WTC11 (cell line): Measurements from ENCODE around the gene MUC6. TPM values are rescaled to one million over a fixed set of nuclear protein-coding genes. Genes with fewer than 3 reads are reported as not detected.

Source experiments
- ATAC-seq: fragments of 200-7000 bp; cut with Tn5 transposase; 2 replicates; pipeline ENCODE4 v1.10.0; 2021; ENCODE audit warnings: mild to moderate bottlenecking, moderate library complexity
- Bru-seq: library from RNA; stranded (reverse); fragments of 400-500 nt; gene quantifications from one replicate; lab custom pipeline; 2021; lab: Mats Ljungman, UMichigan
- CTCF ChIA-PET: fragments of 300-600 bp; sonication (Branson Sonifier 250); formaldehyde crosslinking; loops from one replicate; lab custom pipeline; 2021; ENCODE audit warnings: antibody characterized with exemption; lab: Charles Lee
- POLR2A ChIA-PET: fragments of 350-600 bp; sonication (Branson Sonifier 250); formaldehyde crosslinking; loops from one replicate; lab custom pipeline; 2021; ENCODE audit warnings: antibody characterized with exemption; lab: Charles Lee
- DNase-seq: peaks from one replicate; pipeline ENCODE4 v3.0.0; 2021; ENCODE audit warnings: low spot score
- H3K27ac Mint-ChIP-seq: 2 replicates; pipeline ENCODE4 v1.8.0; 2021; ENCODE audit warnings: mixed read lengths
- H3K27me3 Mint-ChIP-seq: 2 replicates; pipeline ENCODE4 v1.8.0; 2021; ENCODE audit warnings: low read depth, mild to moderate bottlenecking, moderate library complexity, mixed read lengths
- H3K36me3 Mint-ChIP-seq: 2 replicates; pipeline ENCODE4 v1.8.0; 2021; ENCODE audit warnings: mixed read lengths
- H3K4me1 Mint-ChIP-seq: 2 replicates; pipeline ENCODE4 v1.8.0; 2022; ENCODE audit warnings: mixed read lengths
- H3K4me3 Mint-ChIP-seq: 2 replicates; pipeline ENCODE4 v1.8.0; 2021; ENCODE audit warnings: mild to moderate bottlenecking, moderate library complexity, mixed read lengths
- H3K9me3 Mint-ChIP-seq: 2 replicates; pipeline ENCODE4 v1.8.0; 2021; ENCODE audit warnings: mixed read lengths
- ETV6 ChIP-seq: sonication (generic); formaldehyde crosslinking; IDR thresholded peaks from 2 replicates; pipeline ENCODE4 v1.8.1; 2022; ENCODE audit warnings: mild to moderate bottlenecking, missing genetic modification reagents
- HMGXB4 ChIP-seq: sonication (generic); formaldehyde crosslinking; IDR thresholded peaks from 2 replicates; pipeline ENCODE4 v1.8.1; 2023; ENCODE audit warnings: mild to moderate bottlenecking, moderate library complexity, missing genetic modification reagents
- KAT7 ChIP-seq: sonication (generic); formaldehyde crosslinking; IDR thresholded peaks from 2 replicates; pipeline ENCODE4 v1.8.1; 2023; ENCODE audit warnings: missing genetic modification reagents, mild to moderate bottlenecking, borderline replicate concordance
- NR2C2 ChIP-seq: sonication (generic); formaldehyde crosslinking; IDR thresholded peaks from 2 replicates; pipeline ENCODE4 v1.8.0; 2022; ENCODE audit warnings: mild to moderate bottlenecking, missing genetic modification reagents
- TP53 ChIP-seq: sonication (generic); formaldehyde crosslinking; IDR thresholded peaks from 2 replicates; pipeline ENCODE4 v1.8.1; 2023; ENCODE audit warnings: mild to moderate bottlenecking, missing genetic modification reagents
- ZBTB43 ChIP-seq: sonication (generic); formaldehyde crosslinking; IDR thresholded peaks from 2 replicates; pipeline ENCODE4 v1.8.1; 2023; ENCODE audit warnings: mild to moderate bottlenecking, missing genetic modification reagents
- ZNF396 ChIP-seq: fragments of 250-450 bp; sonication (Bioruptor Pico); IDR thresholded peaks from 2 replicates; pipeline ENCODE4 v1.8.0; 2021; ENCODE audit warnings: mild to moderate bottlenecking, moderate library complexity, borderline replicate concordance
- ZNF423 ChIP-seq: fragments of 250-450 bp; sonication (Bioruptor Pico); IDR thresholded peaks from 2 replicates; pipeline ENCODE4 v2.1.2; 2022; ENCODE audit warnings: mild to moderate bottlenecking, moderate library complexity
- ZNF425 ChIP-seq: fragments of 250-450 bp; sonication (Bioruptor Pico); conservative IDR thresholded peaks from 2 replicates; pipeline ENCODE4 v1.9.0; 2021; ENCODE audit warnings: mild to moderate bottlenecking
- ZNF671 ChIP-seq: fragments of 250-450 bp; sonication (Bioruptor Pico); IDR thresholded peaks from 2 replicates; pipeline ENCODE4 v1.8.0; 2021; ENCODE audit warnings: mild to moderate bottlenecking
- long read RNA-seq, 3 experiments: library from RNA in 1 of 3; library from capped mRNA in 1 of 3; library from polyadenylated mRNA in 1 of 3; unstranded in 2 of 3; stranded (forward) in 1 of 3; transcript quantifications; one replicate each; pipeline ENCODE4 v2.0.0, GENCODE V29; 2021
- total RNA-seq: library from RNA; stranded (reverse); gene quantifications from 3 replicates; pipeline ENCODE4 v1.2.3, GENCODE V29; 2021
- TF ChIP-seq, protein P1 (sequence below): sonication (generic); formaldehyde crosslinking; IDR thresholded peaks from 2 replicates; pipeline ENCODE4 v1.8.1; 2023; ENCODE audit warnings: mild to moderate bottlenecking, missing genetic modification reagents, borderline replicate concordance
- TF ChIP-seq, protein P2 (sequence below): sonication (generic); formaldehyde crosslinking; IDR thresholded peaks from 2 replicates; pipeline ENCODE4 v1.8.0; 2022; ENCODE audit warnings: missing genetic modification reagents
- TF ChIP-seq, protein P3 (sequence below): fragments of 250-450 bp; sonication (Bioruptor Pico); IDR thresholded peaks from 2 replicates; pipeline ENCODE4 v1.9.0; 2021; ENCODE audit warnings: mild to moderate bottlenecking, borderline replicate concordance

The MUC6 gene, protein sequence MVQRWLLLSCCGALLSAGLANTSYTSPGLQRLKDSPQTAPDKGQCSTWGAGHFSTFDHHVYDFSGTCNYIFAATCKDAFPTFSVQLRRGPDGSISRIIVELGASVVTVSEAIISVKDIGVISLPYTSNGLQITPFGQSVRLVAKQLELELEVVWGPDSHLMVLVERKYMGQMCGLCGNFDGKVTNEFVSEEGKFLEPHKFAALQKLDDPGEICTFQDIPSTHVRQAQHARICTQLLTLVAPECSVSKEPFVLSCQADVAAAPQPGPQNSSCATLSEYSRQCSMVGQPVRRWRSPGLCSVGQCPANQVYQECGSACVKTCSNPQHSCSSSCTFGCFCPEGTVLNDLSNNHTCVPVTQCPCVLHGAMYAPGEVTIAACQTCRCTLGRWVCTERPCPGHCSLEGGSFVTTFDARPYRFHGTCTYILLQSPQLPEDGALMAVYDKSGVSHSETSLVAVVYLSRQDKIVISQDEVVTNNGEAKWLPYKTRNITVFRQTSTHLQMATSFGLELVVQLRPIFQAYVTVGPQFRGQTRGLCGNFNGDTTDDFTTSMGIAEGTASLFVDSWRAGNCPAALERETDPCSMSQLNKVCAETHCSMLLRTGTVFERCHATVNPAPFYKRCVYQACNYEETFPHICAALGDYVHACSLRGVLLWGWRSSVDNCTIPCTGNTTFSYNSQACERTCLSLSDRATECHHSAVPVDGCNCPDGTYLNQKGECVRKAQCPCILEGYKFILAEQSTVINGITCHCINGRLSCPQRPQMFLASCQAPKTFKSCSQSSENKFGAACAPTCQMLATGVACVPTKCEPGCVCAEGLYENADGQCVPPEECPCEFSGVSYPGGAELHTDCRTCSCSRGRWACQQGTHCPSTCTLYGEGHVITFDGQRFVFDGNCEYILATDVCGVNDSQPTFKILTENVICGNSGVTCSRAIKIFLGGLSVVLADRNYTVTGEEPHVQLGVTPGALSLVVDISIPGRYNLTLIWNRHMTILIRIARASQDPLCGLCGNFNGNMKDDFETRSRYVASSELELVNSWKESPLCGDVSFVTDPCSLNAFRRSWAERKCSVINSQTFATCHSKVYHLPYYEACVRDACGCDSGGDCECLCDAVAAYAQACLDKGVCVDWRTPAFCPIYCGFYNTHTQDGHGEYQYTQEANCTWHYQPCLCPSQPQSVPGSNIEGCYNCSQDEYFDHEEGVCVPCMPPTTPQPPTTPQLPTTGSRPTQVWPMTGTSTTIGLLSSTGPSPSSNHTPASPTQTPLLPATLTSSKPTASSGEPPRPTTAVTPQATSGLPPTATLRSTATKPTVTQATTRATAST (N-terminal part only)
- total RNA-seq (0.05 to 0.13 TPM (median 0.07 TPM) in 3 replicates), Bru-seq, nascent RNA (not detected)
- long read RNA-seq, experiment 1, partial matches to known transcripts: 0 of 1 reads
- long read RNA-seq, experiment 1, other reads (novel, unspliced or antisense): 1 of 1 reads
- long read RNA-seq, experiment 2: 0 reads
- long read RNA-seq, experiment 3: 0 reads

- Mint-ChIP-seq H3K4me1 (no peaks in the 10 kb centered on the region), H3K4me3 (no peak within 1 kb of the TSS), H3K36me3 (no peaks in the 10 kb centered on the region), H3K27me3 (no peaks in the 10 kb centered on the region), H3K9me3 (peaks cover 6% of the 10 kb centered on the region), H3K27ac (no peak within 1 kb of the TSS)
- DNase-seq: no peak
- CTCF ChIA-PET: interaction anchor here (1.4 kb wide), 1 partner anchor 15 kb away, joined by 4 read pairs; no protein-coding TSS in a partner anchor
- ATAC-seq: peak; percentile 15; the same call in 1 of the 2 replicates
- POLR2A ChIA-PET: no interaction called here
- no peak for TF ChIP-seq ETV6
- TF ChIP-seq, protein P1, sequence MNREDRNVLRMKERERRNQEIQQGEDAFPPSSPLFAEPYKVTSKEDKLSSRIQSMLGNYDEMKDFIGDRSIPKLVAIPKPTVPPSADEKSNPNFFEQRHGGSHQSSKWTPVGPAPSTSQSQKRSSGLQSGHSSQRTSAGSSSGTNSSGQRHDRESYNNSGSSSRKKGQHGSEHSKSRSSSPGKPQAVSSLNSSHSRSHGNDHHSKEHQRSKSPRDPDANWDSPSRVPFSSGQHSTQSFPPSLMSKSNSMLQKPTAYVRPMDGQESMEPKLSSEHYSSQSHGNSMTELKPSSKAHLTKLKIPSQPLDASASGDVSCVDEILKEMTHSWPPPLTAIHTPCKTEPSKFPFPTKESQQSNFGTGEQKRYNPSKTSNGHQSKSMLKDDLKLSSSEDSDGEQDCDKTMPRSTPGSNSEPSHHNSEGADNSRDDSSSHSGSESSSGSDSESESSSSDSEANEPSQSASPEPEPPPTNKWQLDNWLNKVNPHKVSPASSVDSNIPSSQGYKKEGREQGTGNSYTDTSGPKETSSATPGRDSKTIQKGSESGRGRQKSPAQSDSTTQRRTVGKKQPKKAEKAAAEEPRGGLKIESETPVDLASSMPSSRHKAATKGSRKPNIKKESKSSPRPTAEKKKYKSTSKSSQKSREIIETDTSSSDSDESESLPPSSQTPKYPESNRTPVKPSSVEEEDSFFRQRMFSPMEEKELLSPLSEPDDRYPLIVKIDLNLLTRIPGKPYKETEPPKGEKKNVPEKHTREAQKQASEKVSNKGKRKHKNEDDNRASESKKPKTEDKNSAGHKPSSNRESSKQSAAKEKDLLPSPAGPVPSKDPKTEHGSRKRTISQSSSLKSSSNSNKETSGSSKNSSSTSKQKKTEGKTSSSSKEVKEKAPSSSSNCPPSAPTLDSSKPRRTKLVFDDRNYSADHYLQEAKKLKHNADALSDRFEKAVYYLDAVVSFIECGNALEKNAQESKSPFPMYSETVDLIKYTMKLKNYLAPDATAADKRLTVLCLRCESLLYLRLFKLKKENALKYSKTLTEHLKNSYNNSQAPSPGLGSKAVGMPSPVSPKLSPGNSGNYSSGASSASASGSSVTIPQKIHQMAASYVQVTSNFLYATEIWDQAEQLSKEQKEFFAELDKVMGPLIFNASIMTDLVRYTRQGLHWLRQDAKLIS (CRISPR knock-in tag): no peak
- no peak for TF ChIP-seq ZNF423 (CRISPR knock-in tag)
- TF ChIP-seq NR2C2 (CRISPR knock-in tag): no peak
- TF ChIP-seq, protein P2, sequence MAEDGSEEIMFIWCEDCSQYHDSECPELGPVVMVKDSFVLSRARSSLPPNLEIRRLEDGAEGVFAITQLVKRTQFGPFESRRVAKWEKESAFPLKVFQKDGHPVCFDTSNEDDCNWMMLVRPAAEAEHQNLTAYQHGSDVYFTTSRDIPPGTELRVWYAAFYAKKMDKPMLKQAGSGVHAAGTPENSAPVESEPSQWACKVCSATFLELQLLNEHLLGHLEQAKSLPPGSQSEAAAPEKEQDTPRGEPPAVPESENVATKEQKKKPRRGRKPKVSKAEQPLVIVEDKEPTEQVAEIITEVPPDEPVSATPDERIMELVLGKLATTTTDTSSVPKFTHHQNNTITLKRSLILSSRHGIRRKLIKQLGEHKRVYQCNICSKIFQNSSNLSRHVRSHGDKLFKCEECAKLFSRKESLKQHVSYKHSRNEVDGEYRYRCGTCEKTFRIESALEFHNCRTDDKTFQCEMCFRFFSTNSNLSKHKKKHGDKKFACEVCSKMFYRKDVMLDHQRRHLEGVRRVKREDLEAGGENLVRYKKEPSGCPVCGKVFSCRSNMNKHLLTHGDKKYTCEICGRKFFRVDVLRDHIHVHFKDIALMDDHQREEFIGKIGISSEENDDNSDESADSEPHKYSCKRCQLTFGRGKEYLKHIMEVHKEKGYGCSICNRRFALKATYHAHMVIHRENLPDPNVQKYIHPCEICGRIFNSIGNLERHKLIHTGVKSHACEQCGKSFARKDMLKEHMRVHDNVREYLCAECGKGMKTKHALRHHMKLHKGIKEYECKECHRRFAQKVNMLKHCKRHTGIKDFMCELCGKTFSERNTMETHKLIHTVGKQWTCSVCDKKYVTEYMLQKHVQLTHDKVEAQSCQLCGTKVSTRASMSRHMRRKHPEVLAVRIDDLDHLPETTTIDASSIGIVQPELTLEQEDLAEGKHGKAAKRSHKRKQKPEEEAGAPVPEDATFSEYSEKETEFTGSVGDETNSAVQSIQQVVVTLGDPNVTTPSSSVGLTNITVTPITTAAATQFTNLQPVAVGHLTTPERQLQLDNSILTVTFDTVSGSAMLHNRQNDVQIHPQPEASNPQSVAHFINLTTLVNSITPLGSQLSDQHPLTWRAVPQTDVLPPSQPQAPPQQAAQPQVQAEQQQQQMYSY (CRISPR knock-in tag): no peak
- TF ChIP-seq ZBTB43 (CRISPR knock-in tag): no peak
- TF ChIP-seq, protein P3, sequence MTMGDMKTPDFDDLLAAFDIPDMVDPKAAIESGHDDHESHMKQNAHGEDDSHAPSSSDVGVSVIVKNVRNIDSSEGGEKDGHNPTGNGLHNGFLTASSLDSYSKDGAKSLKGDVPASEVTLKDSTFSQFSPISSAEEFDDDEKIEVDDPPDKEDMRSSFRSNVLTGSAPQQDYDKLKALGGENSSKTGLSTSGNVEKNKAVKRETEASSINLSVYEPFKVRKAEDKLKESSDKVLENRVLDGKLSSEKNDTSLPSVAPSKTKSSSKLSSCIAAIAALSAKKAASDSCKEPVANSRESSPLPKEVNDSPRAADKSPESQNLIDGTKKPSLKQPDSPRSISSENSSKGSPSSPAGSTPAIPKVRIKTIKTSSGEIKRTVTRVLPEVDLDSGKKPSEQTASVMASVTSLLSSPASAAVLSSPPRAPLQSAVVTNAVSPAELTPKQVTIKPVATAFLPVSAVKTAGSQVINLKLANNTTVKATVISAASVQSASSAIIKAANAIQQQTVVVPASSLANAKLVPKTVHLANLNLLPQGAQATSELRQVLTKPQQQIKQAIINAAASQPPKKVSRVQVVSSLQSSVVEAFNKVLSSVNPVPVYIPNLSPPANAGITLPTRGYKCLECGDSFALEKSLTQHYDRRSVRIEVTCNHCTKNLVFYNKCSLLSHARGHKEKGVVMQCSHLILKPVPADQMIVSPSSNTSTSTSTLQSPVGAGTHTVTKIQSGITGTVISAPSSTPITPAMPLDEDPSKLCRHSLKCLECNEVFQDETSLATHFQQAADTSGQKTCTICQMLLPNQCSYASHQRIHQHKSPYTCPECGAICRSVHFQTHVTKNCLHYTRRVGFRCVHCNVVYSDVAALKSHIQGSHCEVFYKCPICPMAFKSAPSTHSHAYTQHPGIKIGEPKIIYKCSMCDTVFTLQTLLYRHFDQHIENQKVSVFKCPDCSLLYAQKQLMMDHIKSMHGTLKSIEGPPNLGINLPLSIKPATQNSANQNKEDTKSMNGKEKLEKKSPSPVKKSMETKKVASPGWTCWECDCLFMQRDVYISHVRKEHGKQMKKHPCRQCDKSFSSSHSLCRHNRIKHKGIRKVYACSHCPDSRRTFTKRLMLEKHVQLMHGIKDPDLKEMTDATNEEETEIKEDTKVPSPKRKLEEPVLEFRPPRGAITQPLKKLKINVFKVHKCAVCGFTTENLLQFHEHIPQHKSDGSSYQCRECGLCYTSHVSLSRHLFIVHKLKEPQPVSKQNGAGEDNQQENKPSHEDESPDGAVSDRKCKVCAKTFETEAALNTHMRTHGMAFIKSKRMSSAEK: no peak
- no peak for TF ChIP-seq ZNF671 (CRISPR knock-in tag)
- no peak for TF ChIP-seq ZNF396 (CRISPR knock-in tag)
- TF ChIP-seq KAT7: no peak
- no peak for TF ChIP-seq HMGXB4 (CRISPR knock-in tag)
- TF ChIP-seq ZNF425 (CRISPR knock-in tag): no peak
- no peak for TF ChIP-seq TP53 (CRISPR knock-in tag)
Observed at GRCh38 chr11:1036303-1036923, at the start of gene MUC6. MUC6 (minus strand) TSS chr11:1036718; CDS start chr11:1036655, 63 bp downstream.
